Motor neuron (in vitro differentiated cells): ENCODE measurements around the gene RGN. TPM values are rescaled to one million over a fixed set of nuclear protein-coding genes. Genes with fewer than 3 reads are reported as not detected.
"Not testable (repeated sequence)": the region's sequence is repeated elsewhere in the genome, so short reads cannot be mapped to it uniquely, and the experiment has no call there.

Experiments used
- ATAC-seq, 8 experiments: fragments of 200-7000 bp; cut with Tn5 transposase; replicated peaks in 6 of 8; 2 replicates each; pipeline ENCODE4 v1.8.0; 2021; ENCODE audit warnings: mild to moderate bottlenecking in 8 of 8, moderate library complexity in 8 of 8
- H3K27ac ChIP-seq, 2 donors: fragments of 250-450 bp; sonication (Bioruptor Pico); 2 replicates each; pipeline ENCODE4 v1.9.0; 2021; ENCODE audit warnings: antibody characterized with exemption in 2 of 2, mild to moderate bottlenecking in 2 of 2, moderate library complexity in 1 of 2
- H3K4me1 ChIP-seq, 2 donors: fragments of 250-450 bp; sonication (Bioruptor Pico); replicated peaks in 1 of 2; 2 replicates each; pipeline ENCODE4 v1.6.1; 2021; ENCODE audit warnings: antibody characterized with exemption in 2 of 2, mild to moderate bottlenecking in 2 of 2, moderate library complexity in 1 of 2
- H3K4me3 ChIP-seq, 5 donors: fragments of 250-450 bp; sonication (Bioruptor Pico); 2 replicates each; pipeline ENCODE4 v1.9.0; 2021; ENCODE audit warnings: antibody characterized with exemption in 5 of 5, mild to moderate bottlenecking in 5 of 5, moderate library complexity in 4 of 5
- WGBS, 10 experiments: fragments of 450-650 bp; shearing (Covaris generic); methylation state at CpG; one replicate each; pipeline ENCODE4 v1.0.0; 2022; 5-methylcytosine and 5-hydroxymethylcytosine counted together
- in situ Hi-C, 9 experiments: fragments of 400-800 bp; cut with MboI; loops; one replicate each; pipeline ENCODE4 v1.15.0; 2021; ENCODE audit warnings: low sequenced_read_pairs in 9 of 9, low pct_unique_long_range_greater_than_20kb in 2 of 9; ENCODE audit not compliant: unreplicated experiment in 9 of 9
- total RNA-seq, 8 experiments: library from RNA; unstranded; fragments of 300-600 nt; gene quantifications; 2 replicates each; pipeline versions ENCODE4 v1.2.3 to v1.2.4, GENCODE V29; 2022

The RGN gene
- total RNA-seq, 8 experiments from 2014 or later: 0.11 to 0.69 (median 0.27) TPM; not detected in 2

GRCh38 chrX:47135650-47136049 is 57.4 kb downstream of the RGN start:
- H3K4me3 ChIP-seq, in situ Hi-C loops, H3K4me1 ChIP-seq, H3K27ac ChIP-seq: not testable (repeated sequence)
- peak in 3 of 8 experiments; percentile 43 to 80 (median 77) for ATAC-seq
- 0 to 100% (median 55%) methylated on average over 1 to 3 of the region's 5 CpGs; no CpG with 5 or more reads in 5 of the 10 experiments for WGBS, 10 experiments

DNA sequence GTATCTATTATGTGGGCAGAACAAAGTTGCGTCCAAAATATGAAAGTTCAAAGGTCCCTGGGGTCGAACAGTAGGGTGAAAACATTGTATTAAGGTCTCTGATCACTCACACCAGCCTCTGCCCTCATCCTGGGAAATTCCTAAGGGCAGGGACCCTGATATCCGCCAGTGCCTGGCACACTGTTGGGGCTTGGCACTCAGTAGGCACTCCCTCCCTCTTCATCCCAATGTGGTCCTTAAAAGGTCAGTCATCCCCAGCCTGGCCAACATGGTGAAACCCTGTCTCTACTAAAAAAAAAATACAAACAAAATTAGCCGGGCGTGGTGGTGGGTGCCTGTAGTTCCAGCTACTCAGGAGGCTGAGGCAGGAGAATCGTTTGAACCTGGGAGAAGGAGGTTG is 59.9 kb downstream of the RGN start:
- ATAC-seq: no peak
- no peak overlapping the region for H3K27ac ChIP-seq
- peaks cover 0 to under 1% of the 10 kb centered on the region in 2 donors for H3K4me1 ChIP-seq
- H3K4me3 ChIP-seq: no peak overlapping the region
- 49 to 90% (median 63%) methylated on average over 1 to 3 of the region's 6 CpGs; no CpG with 5 or more reads in 7 of the 10 experiments for WGBS, 10 experiments
- in situ Hi-C loops: no loop called here

Other genes starting within 250 kb of the RGN start
- gene RP2, start 241.4 kb upstream of the RGN start, total RNA-seq: 10 to 100 TPM in 5 of 8 experiments, 1 to 10 TPM in 3; 3.9 to 15.2 (median 10.5) TPM
- 10 to 100 TPM in 1 of 8 experiments, 1 to 10 TPM in 7; 2.2 to 15.1 (median 6.5) TPM for gene JADE3, start 166.0 kb upstream of the RGN start, total RNA-seq
- 100 to 1,000 TPM; 103 to 155 (median 120) TPM for gene NDUFB11, start 66.3 kb downstream of the RGN start, total RNA-seq
- 10 to 100 TPM; 32.8 to 64.9 (median 39.9) TPM for gene RBM10, start 66.8 kb downstream of the RGN start, total RNA-seq
- gene UBA1, start 115.4 kb downstream of the RGN start, total RNA-seq: 100 to 1,000 TPM; 134 to 421 (median 190) TPM
- 100 to 1,000 TPM in 2 of 8 experiments, 10 to 100 TPM in 6; 58.1 to 113 (median 81.7) TPM for gene CDK16, start 140.2 kb downstream of the RGN start, total RNA-seq
- gene USP11, start 154.6 kb downstream of the RGN start, total RNA-seq: 100 to 1,000 TPM in 5 of 8 experiments, 10 to 100 TPM in 3; 25.0 to 167 (median 110) TPM